IMR-90 (cell line): Measurements from ENCODE around the gene TNRC6B. TPM values are rescaled to one million over a fixed set of nuclear protein-coding genes. Genes with fewer than 3 reads are reported as not detected.

ENCODE experiments used
- ATAC-seq: fragments of 200-7000 bp; cut with Tn5 transposase; 2 replicates; pipeline ENCODE4 v1.9.1; 2020; ENCODE audit warnings: low read depth, mild to moderate bottlenecking, moderate library complexity
- BruUV-seq: library from RNA; stranded (reverse); fragments of 400-500 nt; replicated peaks from 2 replicates; lab custom pipeline; 2021; lab: Mats Ljungman, UMichigan
- CTCF ChIA-PET: fragments of 300-600 bp; formaldehyde crosslinking; extraction: SDS; loops from one replicate; lab custom pipeline; 2021; ENCODE audit warnings: antibody characterized with exemption; lab: Yijun Ruan, JAX
- POLR2A ChIA-PET: fragments of 300-600 bp; sonication (Branson Sonifier 250); formaldehyde crosslinking; loops from one replicate; lab custom pipeline; 2022; ENCODE audit warnings: antibody characterized with exemption; ENCODE audit not compliant: unreplicated experiment; lab: Charles Lee
- DNase-seq: peaks from one replicate; pipeline ENCODE4 v3.0.0; 2013
- H2AFZ ChIP-seq: replicated peaks from 2 replicates; pipeline ENCODE3; 2013; ENCODE audit warnings: low read length, mild to moderate bottlenecking; ENCODE audit not compliant: poor library complexity
- H2AK5ac ChIP-seq: 2 replicates; pipeline ENCODE4 v1.6.1; 2013; ENCODE audit warnings: low read depth, low read length, inconsistent platforms
- H2AK9ac ChIP-seq: replicated peaks from 2 replicates; pipeline ENCODE3; 2013; ENCODE audit warnings: mild to moderate bottlenecking, low read depth, low read length, moderate library complexity; ENCODE audit not compliant: poor library complexity
- H2BK120ac ChIP-seq: 2 replicates; pipeline ENCODE4 v1.6.1; 2013; ENCODE audit warnings: low read depth, low read length, inconsistent platforms
- H2BK15ac ChIP-seq: 3 replicates; pipeline ENCODE4 v1.6.1; 2013; ENCODE audit warnings: low read depth, low read length, inconsistent platforms
- H2BK20ac ChIP-seq: 2 replicates; pipeline ENCODE4 v1.6.1; 2013; ENCODE audit warnings: low read depth, mild to moderate bottlenecking, inconsistent platforms, low read length, moderate library complexity
- H2BK5ac ChIP-seq: 2 replicates; pipeline ENCODE4 v1.6.1; 2013; ENCODE audit warnings: mild to moderate bottlenecking, low read depth, low read length, inconsistent platforms; ENCODE audit not compliant: poor library complexity, severe bottlenecking
- H3K14ac ChIP-seq: replicated peaks from 2 replicates; pipeline ENCODE4 v1.6.1; 2013; ENCODE audit warnings: low read depth, low read length, inconsistent platforms
- H3K18ac ChIP-seq: 2 replicates; pipeline ENCODE4 v1.6.1; 2013; ENCODE audit warnings: low read depth, low read length, control low read depth
- H3K23ac ChIP-seq: 2 replicates; pipeline ENCODE4 v1.6.1; 2013; ENCODE audit warnings: low read depth, low read length, inconsistent platforms
- H3K27ac ChIP-seq: 2 replicates; pipeline ENCODE4 v1.5.1; 2013; ENCODE audit warnings: mild to moderate bottlenecking, control low read depth, low read length; ENCODE audit not compliant: insufficient read depth
- H3K27me3 ChIP-seq: 2 replicates; pipeline ENCODE4 v1.6.1; 2013; ENCODE audit warnings: low read length; ENCODE audit not compliant: control insufficient read depth, insufficient read depth
- H3K36me3 ChIP-seq: 2 replicates; pipeline ENCODE4 v1.6.1; 2013; ENCODE audit warnings: low read length, mixed read lengths; ENCODE audit not compliant: control insufficient read depth, insufficient read depth
- H3K4ac ChIP-seq: 2 replicates; pipeline ENCODE4 v1.6.1; 2013; ENCODE audit warnings: low read depth, low read length, inconsistent platforms
- H3K4me1 ChIP-seq: 2 replicates; pipeline ENCODE4 v1.6.1; 2013; ENCODE audit warnings: low read length, mixed read lengths; ENCODE audit not compliant: control insufficient read depth, insufficient read depth
- H3K4me2 ChIP-seq: 2 replicates; pipeline ENCODE4 v1.6.1; 2013; ENCODE audit warnings: low read depth, mild to moderate bottlenecking, control low read depth, low read length, moderate library complexity
- H3K4me3 ChIP-seq: 2 replicates; pipeline ENCODE4 v1.5.1; 2013; ENCODE audit warnings: low read depth, mild to moderate bottlenecking, control low read depth, low read length, moderate library complexity; ENCODE audit not compliant: insufficient read depth
- H3K56ac ChIP-seq: 2 replicates; pipeline ENCODE4 v1.6.1; 2013; ENCODE audit warnings: low read length, inconsistent platforms; ENCODE audit not compliant: insufficient read depth; ENCODE audit errors: extremely low read depth
- H3K79me1 ChIP-seq, 2 experiments: 2 replicates each; pipeline ENCODE4 v1.6.1; 2013; ENCODE audit warnings: low read length in 2 of 2, inconsistent platforms in 1 of 2, low read depth in 1 of 2
- H3K9ac ChIP-seq: 2 replicates; pipeline ENCODE4 v1.6.1; 2013; ENCODE audit warnings: low read depth, low read length, control low read depth
- H3K9me1 ChIP-seq: 2 replicates; pipeline ENCODE4 v1.6.1; 2013; ENCODE audit warnings: low read length, inconsistent platforms; ENCODE audit not compliant: insufficient read depth
- H3K9me3 ChIP-seq: 2 replicates; pipeline ENCODE4 v1.6.1; 2013; ENCODE audit warnings: low read length; ENCODE audit not compliant: control insufficient read depth, insufficient read depth
- H4K20me1 ChIP-seq: 2 replicates; pipeline ENCODE4 v1.6.1; 2013; ENCODE audit warnings: low read length, inconsistent platforms; ENCODE audit not compliant: insufficient read depth
- H4K5ac ChIP-seq: 2 replicates; pipeline ENCODE4 v1.6.1; 2013; ENCODE audit warnings: mild to moderate bottlenecking, low read depth, low read length, control low read depth
- H4K8ac ChIP-seq, 2 experiments: 2 replicates each; pipeline ENCODE4 v1.6.1; 2013; ENCODE audit warnings: low read depth in 2 of 2, low read length in 2 of 2, control low read depth in 1 of 2, inconsistent platforms in 1 of 2
- H4K91ac ChIP-seq: 2 replicates; pipeline ENCODE4 v1.6.1; 2013; ENCODE audit warnings: low read depth, low read length, inconsistent platforms; ENCODE audit not compliant: insufficient read depth
- BHLHE40 ChIP-seq: fragments of 150-350 bp; IDR thresholded peaks from 2 replicates; pipeline ENCODE4 v1.6.1; 2016; ENCODE audit warnings: mild to moderate bottlenecking, low read depth, low read length
- CHD1 ChIP-seq: IDR thresholded peaks from 2 replicates; pipeline ENCODE4 v1.6.1; 2012; ENCODE audit warnings: low read depth, low read length, improper control_type of control experiment
- FOS ChIP-seq: fragments of 150-350 bp; IDR thresholded peaks from 2 replicates; pipeline ENCODE4 v1.6.1; 2016; ENCODE audit warnings: low read depth, low read length
- MAFK ChIP-seq: IDR thresholded peaks from 2 replicates; pipeline ENCODE4 v1.6.1; 2012; ENCODE audit warnings: low read depth, low read length, improper control_type of control experiment
- MAZ ChIP-seq: IDR thresholded peaks from 2 replicates; pipeline ENCODE4 v1.6.1; 2012; ENCODE audit warnings: low read depth, mild to moderate bottlenecking, low read length, improper control_type of control experiment, moderate library complexity, borderline replicate concordance
- MXI1 ChIP-seq: IDR thresholded peaks from 2 replicates; pipeline ENCODE4 v1.6.1; 2012; ENCODE audit warnings: low read depth, mild to moderate bottlenecking, low read length, moderate library complexity, borderline replicate concordance
- NFE2L2 ChIP-seq: fragments of 150-350 bp; IDR thresholded peaks from 2 replicates; pipeline ENCODE4 v1.6.1; 2016; ENCODE audit warnings: low read depth, mild to moderate bottlenecking, low read length
- POLR2A ChIP-seq: IDR thresholded peaks from 2 replicates; pipeline ENCODE4 v1.6.1; 2012; ENCODE audit warnings: mild to moderate bottlenecking, low read depth, low read length
- RAD21 ChIP-seq: IDR thresholded peaks from 2 replicates; pipeline ENCODE4 v1.6.1; 2012; ENCODE audit warnings: low read length, improper control_type of control experiment
- RCOR1 ChIP-seq: IDR thresholded peaks from 2 replicates; pipeline ENCODE4 v1.6.1; 2012; ENCODE audit warnings: mild to moderate bottlenecking, low read length, improper control_type of control experiment; ENCODE audit not compliant: insufficient replicate concordance
- RFX5 ChIP-seq: IDR thresholded peaks from 2 replicates; pipeline ENCODE4 v1.8.0; 2012; ENCODE audit warnings: low read depth, mild to moderate bottlenecking, low read length, moderate library complexity
- WGBS, 2 experiments: methylation state at CpG; one replicate each; pipeline versions ENCODE4 v1.1.5 to v1.1.7; 2013; ENCODE audit warnings: missing lambda C conversion rate in 2 of 2; ENCODE audit not compliant: insufficient read length in 1 of 2; ENCODE audit errors: extremely low coverage in 2 of 2; 5-methylcytosine and 5-hydroxymethylcytosine counted together
- dilution Hi-C: fragments of 300-500 bp; cut with HindIII; formaldehyde crosslinking; loops from one replicate; pipeline ENCODE4 v1.14.3; 2018; ENCODE audit warnings: low sequenced_read_pairs; ENCODE audit not compliant: unreplicated experiment
- in situ Hi-C: fragments of 300-500 bp; cut with MboI; formaldehyde crosslinking; loops from 3 replicates; pipeline ENCODE4 v1.14.3; 2019; ENCODE audit warnings: low sequenced_read_pairs, inconsistent platforms, mixed read lengths
- intact Hi-C: fragments of 100-400 bp; cut with micrococcal nuclease; formaldehyde crosslinking; loops from 2 replicates; pipeline ENCODE4 v1.10.0; 2022
- polyA plus RNA-seq, 3 experiments: library from polyadenylated mRNA; depleted of rRNA; stranded (reverse); fragments of >200 nt; gene quantifications; 2 replicates each; pipeline ENCODE4 v1.2.3, GENCODE V29; 2012; ENCODE audit warnings: low replicate concordance in 1 of 3
- total RNA-seq: library from RNA; depleted of rRNA; stranded (reverse); fragments of >200 nt; gene quantifications from 2 replicates; pipeline ENCODE4 v1.2.3, GENCODE V29; 2012
- TF ChIP-seq, protein P1 (sequence below): fragments of 150-350 bp; IDR thresholded peaks from 2 replicates; pipeline ENCODE4 v1.6.1; 2017; ENCODE audit warnings: mild to moderate bottlenecking, antibody characterized with exemption, low read length, low read depth
- TF ChIP-seq, protein P2 (sequence below): fragments of 150-350 bp; IDR thresholded peaks from 2 replicates; pipeline ENCODE4 v1.6.1; 2016; ENCODE audit warnings: low read depth, mild to moderate bottlenecking, low read length, moderate library complexity, borderline replicate concordance
- TF ChIP-seq, protein P3 (sequence below): conservative IDR thresholded peaks from 2 replicates; pipeline ENCODE4 v1.5.1; 2012; ENCODE audit warnings: mild to moderate bottlenecking, low read depth, low read length, improper control_type of control experiment

TNRC6B gene
- total and polyA plus RNA-seq, 2 of the 4 experiments (the other 2 are of a cell fraction): 3.9 to 17.0 TPM

DNA sequence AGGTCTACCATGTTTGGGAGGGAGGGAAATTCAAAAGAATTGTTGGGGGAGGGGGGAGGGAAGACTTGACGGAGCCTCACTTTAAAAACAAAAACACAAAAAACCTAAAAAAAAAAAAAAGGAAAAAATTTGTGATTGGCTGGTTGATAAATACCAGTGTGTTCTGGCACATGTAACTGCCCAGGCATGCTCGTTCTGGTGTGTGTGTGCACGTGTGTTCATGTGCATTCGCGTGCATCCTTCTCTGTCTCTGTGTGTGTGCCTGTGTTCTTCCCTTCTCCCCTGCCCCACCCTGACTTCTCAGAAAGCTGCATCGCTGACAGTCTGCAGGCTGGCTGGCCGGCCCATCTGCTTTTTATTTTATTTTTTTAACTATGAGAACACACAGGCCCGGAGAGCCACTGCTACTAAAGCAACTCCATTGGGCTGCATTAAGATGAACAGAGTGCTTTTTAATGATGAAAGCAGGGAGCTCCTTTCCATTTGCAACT is 146.0 kb downstream of the TNRC6B start:
- no peak overlapping the region for H3K27ac ChIP-seq
- H3K14ac ChIP-seq: no peak overlapping the region
- H4K8ac ChIP-seq: no peak overlapping the region
- peaks cover 14% of the 10 kb centered on the region for H3K4me1 ChIP-seq
- H3K4ac ChIP-seq: no peak overlapping the region
- no peak overlapping the region for H2AK9ac ChIP-seq
- H3K9me1 ChIP-seq: peaks cover 16% of the 10 kb centered on the region
- H2BK120ac ChIP-seq: no peak overlapping the region
- dilution Hi-C loops: no loop called here
- no peak overlapping the region for H2BK5ac ChIP-seq
- ATAC-seq (no peak), DNase-seq (no peak)
- no peak overlapping the region for H3K23ac ChIP-seq
- H2AFZ ChIP-seq: no peak overlapping the region
- H4K20me1 ChIP-seq: no peaks in the 10 kb centered on the region
- H2AK5ac ChIP-seq: no peak overlapping the region
- WGBS, 2 experiments: no CpG with 5 or more reads among the region's 8 CpGs
- no peak for TF ChIP-seq NFE2L2
- TF ChIP-seq CHD1: no peak
- TF ChIP-seq, protein P1, sequence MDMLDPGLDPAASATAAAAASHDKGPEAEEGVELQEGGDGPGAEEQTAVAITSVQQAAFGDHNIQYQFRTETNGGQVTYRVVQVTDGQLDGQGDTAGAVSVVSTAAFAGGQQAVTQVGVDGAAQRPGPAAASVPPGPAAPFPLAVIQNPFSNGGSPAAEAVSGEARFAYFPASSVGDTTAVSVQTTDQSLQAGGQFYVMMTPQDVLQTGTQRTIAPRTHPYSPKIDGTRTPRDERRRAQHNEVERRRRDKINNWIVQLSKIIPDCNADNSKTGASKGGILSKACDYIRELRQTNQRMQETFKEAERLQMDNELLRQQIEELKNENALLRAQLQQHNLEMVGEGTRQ: no peak
- no peak for TF ChIP-seq BHLHE40
- TF ChIP-seq RCOR1: no peak
- no peak for TF ChIP-seq MXI1
- TF ChIP-seq RFX5: no peak
- no peak for TF ChIP-seq FOS
- TF ChIP-seq RAD21: no peak
- no peak for TF ChIP-seq MAFK
- TF ChIP-seq, protein P2, sequence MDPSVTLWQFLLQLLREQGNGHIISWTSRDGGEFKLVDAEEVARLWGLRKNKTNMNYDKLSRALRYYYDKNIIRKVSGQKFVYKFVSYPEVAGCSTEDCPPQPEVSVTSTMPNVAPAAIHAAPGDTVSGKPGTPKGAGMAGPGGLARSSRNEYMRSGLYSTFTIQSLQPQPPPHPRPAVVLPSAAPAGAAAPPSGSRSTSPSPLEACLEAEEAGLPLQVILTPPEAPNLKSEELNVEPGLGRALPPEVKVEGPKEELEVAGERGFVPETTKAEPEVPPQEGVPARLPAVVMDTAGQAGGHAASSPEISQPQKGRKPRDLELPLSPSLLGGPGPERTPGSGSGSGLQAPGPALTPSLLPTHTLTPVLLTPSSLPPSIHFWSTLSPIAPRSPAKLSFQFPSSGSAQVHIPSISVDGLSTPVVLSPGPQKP: no peak
- TF ChIP-seq, protein P3, sequence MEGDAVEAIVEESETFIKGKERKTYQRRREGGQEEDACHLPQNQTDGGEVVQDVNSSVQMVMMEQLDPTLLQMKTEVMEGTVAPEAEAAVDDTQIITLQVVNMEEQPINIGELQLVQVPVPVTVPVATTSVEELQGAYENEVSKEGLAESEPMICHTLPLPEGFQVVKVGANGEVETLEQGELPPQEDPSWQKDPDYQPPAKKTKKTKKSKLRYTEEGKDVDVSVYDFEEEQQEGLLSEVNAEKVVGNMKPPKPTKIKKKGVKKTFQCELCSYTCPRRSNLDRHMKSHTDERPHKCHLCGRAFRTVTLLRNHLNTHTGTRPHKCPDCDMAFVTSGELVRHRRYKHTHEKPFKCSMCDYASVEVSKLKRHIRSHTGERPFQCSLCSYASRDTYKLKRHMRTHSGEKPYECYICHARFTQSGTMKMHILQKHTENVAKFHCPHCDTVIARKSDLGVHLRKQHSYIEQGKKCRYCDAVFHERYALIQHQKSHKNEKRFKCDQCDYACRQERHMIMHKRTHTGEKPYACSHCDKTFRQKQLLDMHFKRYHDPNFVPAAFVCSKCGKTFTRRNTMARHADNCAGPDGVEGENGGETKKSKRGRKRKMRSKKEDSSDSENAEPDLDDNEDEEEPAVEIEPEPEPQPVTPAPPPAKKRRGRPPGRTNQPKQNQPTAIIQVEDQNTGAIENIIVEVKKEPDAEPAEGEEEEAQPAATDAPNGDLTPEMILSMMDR: no peak
- no peak for TF ChIP-seq POLR2A
- no peak for TF ChIP-seq MAZ
- H4K5ac ChIP-seq: no peak overlapping the region
- in situ Hi-C loops: no loop called here
- no TSS peak for BruUV-seq
- no peak overlapping the region for H4K91ac ChIP-seq
- no peak overlapping the region for H3K18ac ChIP-seq
- no peak overlapping the region for H3K9ac ChIP-seq
- H3K4me3 ChIP-seq: no peak overlapping the region
- intact Hi-C loops: no loop called here
- no peaks in the 10 kb centered on the region for H3K9me3 ChIP-seq
- no peak overlapping the region for H3K4me2 ChIP-seq
- CTCF ChIA-PET: interaction anchor here (0.6 kb wide), 1 partner anchor 9 kb away, joined by 4 read pairs; no protein-coding TSS in a partner anchor
- H2BK20ac ChIP-seq: no peak overlapping the region
- peaks cover 0 to 24% of the 10 kb centered on the region in 2 experiments; a peak in 2 of 4 replicates for H3K79me1 ChIP-seq
- no peaks in the 10 kb centered on the region for H3K27me3 ChIP-seq
- no peak overlapping the region for H3K56ac ChIP-seq
- H2BK15ac ChIP-seq: no peak overlapping the region
- peaks cover 25% of the 10 kb centered on the region for H3K36me3 ChIP-seq
- POLR2A ChIA-PET: no interaction called here
